HL-60 (cell line): Measurements from ENCODE around the gene CNNM3.

Experiments
- DNase-seq, 2 experiments: peaks; one replicate each; pipeline ENCODE4 v3.0.0-alpha.2; 2010 to 2020; ENCODE audit warnings: low read depth in 1 of 2, low spot score in 1 of 2
- H3K27ac ChIP-seq: fragments of 250-450 bp; sonication (Bioruptor Pico); replicated peaks from 2 replicates; pipeline ENCODE4 v1.5.1; 2020; ENCODE audit warnings: mild to moderate bottlenecking, moderate library complexity
- H3K27me3 ChIP-seq: fragments of 250-450 bp; sonication (Bioruptor Pico); 2 replicates; pipeline ENCODE4 v1.5.1; 2021; ENCODE audit warnings: mild to moderate bottlenecking, moderate library complexity; ENCODE audit not compliant: insufficient read depth, poor library complexity, severe bottlenecking
- H3K4me3 ChIP-seq: replicated peaks from 2 replicates; pipeline ENCODE4 v1.5.1; 2011; ENCODE audit warnings: mild to moderate bottlenecking, control low read depth, low read length; ENCODE audit not compliant: insufficient read depth
- CTCF ChIP-seq: IDR thresholded peaks from one replicate; pipeline ENCODE4 v1.5.1; 2011; ENCODE audit warnings: low read length, control low read depth, inconsistent platforms; ENCODE audit not compliant: insufficient read depth
- GABPA ChIP-seq: IDR thresholded peaks from 2 replicates; pipeline ENCODE4 v1.6.1; 2012; ENCODE audit warnings: low read depth
- POLR2AphosphoS5 ChIP-seq: IDR thresholded peaks from 2 replicates; pipeline ENCODE4 v1.6.1; 2012; ENCODE audit warnings: low read depth
- SPI1 ChIP-seq: IDR thresholded peaks from 2 replicates; pipeline ENCODE4 v1.6.1; 2012; ENCODE audit warnings: low read depth, mild to moderate bottlenecking, borderline replicate concordance
- TF ChIP-seq, protein P1 (sequence below): IDR thresholded peaks from 2 replicates; pipeline ENCODE4 v1.6.1; 2012; ENCODE audit warnings: low read depth; ENCODE audit not compliant: insufficient replicate concordance

CNNM3 gene

GRCh38 chr2:96809216-96809882 is 6.7 kb upstream of the CNNM3 start:
- Histone ChIP-seq H3K27ac (no peak overlapping the region), H3K4me3 (no peak overlapping the region), H3K27me3 (no peaks in the 10 kb centered on the region)
- DNase-seq, result no peak
- TF ChIP-seq, protein P1, sequence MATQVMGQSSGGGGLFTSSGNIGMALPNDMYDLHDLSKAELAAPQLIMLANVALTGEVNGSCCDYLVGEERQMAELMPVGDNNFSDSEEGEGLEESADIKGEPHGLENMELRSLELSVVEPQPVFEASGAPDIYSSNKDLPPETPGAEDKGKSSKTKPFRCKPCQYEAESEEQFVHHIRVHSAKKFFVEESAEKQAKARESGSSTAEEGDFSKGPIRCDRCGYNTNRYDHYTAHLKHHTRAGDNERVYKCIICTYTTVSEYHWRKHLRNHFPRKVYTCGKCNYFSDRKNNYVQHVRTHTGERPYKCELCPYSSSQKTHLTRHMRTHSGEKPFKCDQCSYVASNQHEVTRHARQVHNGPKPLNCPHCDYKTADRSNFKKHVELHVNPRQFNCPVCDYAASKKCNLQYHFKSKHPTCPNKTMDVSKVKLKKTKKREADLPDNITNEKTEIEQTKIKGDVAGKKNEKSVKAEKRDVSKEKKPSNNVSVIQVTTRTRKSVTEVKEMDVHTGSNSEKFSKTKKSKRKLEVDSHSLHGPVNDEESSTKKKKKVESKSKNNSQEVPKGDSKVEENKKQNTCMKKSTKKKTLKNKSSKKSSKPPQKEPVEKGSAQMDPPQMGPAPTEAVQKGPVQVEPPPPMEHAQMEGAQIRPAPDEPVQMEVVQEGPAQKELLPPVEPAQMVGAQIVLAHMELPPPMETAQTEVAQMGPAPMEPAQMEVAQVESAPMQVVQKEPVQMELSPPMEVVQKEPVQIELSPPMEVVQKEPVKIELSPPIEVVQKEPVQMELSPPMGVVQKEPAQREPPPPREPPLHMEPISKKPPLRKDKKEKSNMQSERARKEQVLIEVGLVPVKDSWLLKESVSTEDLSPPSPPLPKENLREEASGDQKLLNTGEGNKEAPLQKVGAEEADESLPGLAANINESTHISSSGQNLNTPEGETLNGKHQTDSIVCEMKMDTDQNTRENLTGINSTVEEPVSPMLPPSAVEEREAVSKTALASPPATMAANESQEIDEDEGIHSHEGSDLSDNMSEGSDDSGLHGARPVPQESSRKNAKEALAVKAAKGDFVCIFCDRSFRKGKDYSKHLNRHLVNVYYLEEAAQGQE, result no peak
- TF ChIP-seq POLR2AphosphoS5 (no peak), CTCF (no peak), SPI1 (no peak), GABPA (no peak)

GRCh38 chr2:96809951-96810782 is 5.9 kb upstream of the CNNM3 start:
- no peak for TF ChIP-seq GABPA
- no peak for TF ChIP-seq SPI1
- no peak for TF ChIP-seq CTCF
- TF ChIP-seq POLR2AphosphoS5, result no peak
- TF ChIP-seq, protein P1, result no peak
- no peak overlapping the region for H3K4me3 ChIP-seq
- H3K27me3 ChIP-seq, result no peaks in the 10 kb centered on the region
- no peak overlapping the region for H3K27ac ChIP-seq
- no peak for DNase-seq

GRCh38 chr2:96810783-96811192 is 5.3 kb upstream of the CNNM3 start:
- Histone ChIP-seq H3K27me3 (no peaks in the 10 kb centered on the region), H3K27ac (no peak overlapping the region), H3K4me3 (no peak overlapping the region)
- DNase-seq, result no peak
- no peak for TF ChIP-seq GABPA
- no peak for TF ChIP-seq POLR2AphosphoS5
- TF ChIP-seq CTCF, result no peak
- no peak for TF ChIP-seq SPI1
- TF ChIP-seq, protein P1, result no peak
